Measurements from ENCODE around the gene SBNO2. TPM values are rescaled to one million over a fixed set of nuclear protein-coding genes. Genes with fewer than 3 reads are reported as not detected.
A peak's percentile ranks its signal among the peaks of the same experiment; 100 is the strongest.

The SBNO2 gene
- total and polyA plus RNA-seq, 7 experiments from 2014 or later: 1.7 to 137 (median 93.5) TPM

DNA sequence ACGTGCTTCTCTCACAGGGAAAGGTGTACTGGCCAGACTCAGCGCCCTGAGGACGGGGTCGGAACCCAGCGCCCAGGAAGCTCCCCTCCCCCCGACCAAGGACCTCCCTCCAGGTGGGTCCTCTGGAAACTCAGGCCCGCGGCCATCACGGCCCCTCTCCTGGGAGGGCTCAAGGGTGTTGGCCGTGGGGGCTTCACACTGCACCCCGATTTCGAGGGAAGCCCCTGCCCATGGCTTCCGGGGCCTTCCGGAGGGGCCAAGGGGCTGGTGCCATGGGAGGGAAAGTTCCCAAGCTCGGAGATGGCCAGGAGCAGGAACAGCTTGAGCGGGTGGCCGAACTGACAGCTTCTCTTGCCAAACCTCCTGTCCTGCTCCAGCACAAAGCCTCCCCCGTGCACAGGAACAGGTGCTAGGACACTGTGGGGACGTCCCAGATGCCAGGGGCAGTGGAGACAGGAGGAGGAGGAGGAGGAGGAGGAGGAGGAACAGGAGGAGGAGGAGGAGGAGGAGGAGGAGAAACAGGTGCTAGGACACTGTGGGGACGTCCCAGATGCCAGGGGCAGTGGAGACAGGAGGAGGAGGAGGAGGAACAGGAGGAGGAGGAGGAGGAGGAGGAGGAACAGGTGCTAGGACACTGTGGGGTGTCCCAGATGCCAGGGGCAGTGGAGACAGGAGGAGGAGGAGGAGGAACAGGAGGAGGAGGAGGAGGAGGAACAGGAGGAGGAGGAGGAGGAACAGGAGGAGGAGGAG, 10.0 kb downstream of the SBNO2 start:
- peaks cover 0 to 6% (median 0%) of the 10 kb centered on the region in 5 donors for H3K36me3 Mint-ChIP-seq
- no peak overlapping the region for H3K27ac ChIP-seq (ENCODE audit: low read depth, low read length)
- intact Hi-C loops (cut with micrococcal nuclease): no loop called here
- no peaks in the 10 kb centered on the region for H3K9me3 ChIP-seq (ENCODE audit: control insufficient read depth in 2 of 3, low read length in 3 of 3)
- ATAC-seq (no peak), DNase-seq (no peak)
- POLR2A ChIA-PET: no interaction called here
- CTCF ChIA-PET: no interaction called here
- H3K27ac Mint-ChIP-seq: no peak overlapping the region
- H3K4me3 Mint-ChIP-seq: no peak overlapping the region
- H3K27me3 Mint-ChIP-seq: no peaks in the 10 kb centered on the region
- no peaks in the 10 kb centered on the region for H3K27me3 ChIP-seq (ENCODE audit: control insufficient read depth in 2 of 2, insufficient read depth in 2 of 2, low read length in 2 of 2)
- H3K36me3 ChIP-seq (ENCODE audit: control insufficient read depth in 2 of 3, insufficient read depth in 3 of 3, low read length in 3 of 3): peaks cover 0 to 21% (median 0%) of the 10 kb centered on the region in 3 experiments
- no peaks in the 10 kb centered on the region for H3K4me1 ChIP-seq (ENCODE audit: control insufficient read depth in 2 of 2, insufficient read depth in 2 of 2, low read length in 2 of 2)
- H3K9me3 Mint-ChIP-seq: no peaks in the 10 kb centered on the region
- peaks cover 4 to 12% (median 8%) of the 10 kb centered on the region in 7 donors for H3K4me1 Mint-ChIP-seq
- no peak overlapping the region for H3K4me3 ChIP-seq (ENCODE audit: low read length)

DNA sequence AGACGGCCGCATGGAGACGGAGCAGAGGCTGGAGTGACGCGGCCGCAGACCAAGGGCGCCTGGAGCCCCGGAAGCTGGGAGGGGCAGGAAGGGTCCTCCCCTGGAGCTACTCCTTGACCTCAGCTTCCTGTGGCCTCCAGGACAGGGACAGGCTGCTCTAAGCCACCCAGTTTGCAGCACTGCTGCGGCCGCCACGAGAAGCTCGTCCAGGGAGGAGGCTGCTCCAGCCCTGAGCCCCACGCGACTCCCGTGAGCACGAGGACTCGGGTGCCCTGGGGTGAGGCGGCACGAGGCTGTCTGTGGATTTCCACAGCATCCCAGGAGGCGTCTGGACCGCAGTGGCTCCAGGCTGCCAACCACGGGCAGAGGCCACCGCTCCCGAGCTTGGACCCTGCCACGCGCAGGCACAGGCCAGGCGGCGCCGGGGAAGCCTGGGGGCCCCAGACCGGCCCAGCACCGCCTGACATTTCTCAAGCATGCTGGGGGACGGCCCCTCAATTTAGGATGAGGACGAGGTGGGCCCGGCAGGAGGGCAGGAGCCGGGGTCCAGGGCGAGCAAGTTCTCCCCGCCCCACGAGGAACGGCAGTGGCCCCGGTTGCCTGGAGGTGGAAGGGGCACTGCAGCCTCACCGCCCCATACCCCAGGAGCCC, 10.7 kb downstream of the SBNO2 start:
- no peak overlapping the region for H3K4me3 Mint-ChIP-seq
- CTCF ChIA-PET: no interaction called here
- POLR2A ChIA-PET: no interaction called here

GRCh38 chr19:1162404-1163282, 11.4 kb downstream of the SBNO2 start:
- no peak for DNase-seq
- Histone ChIP-seq H3K27me3 (ENCODE audit: control insufficient read depth in 2 of 2, insufficient read depth in 2 of 2, low read length in 2 of 2) (no peaks in the 10 kb centered on the region), H3K4me3 (ENCODE audit: low read length) (no peak overlapping the region), H3K9me3 (ENCODE audit: control insufficient read depth in 2 of 3, low read length in 3 of 3) (no peaks in the 10 kb centered on the region), H3K36me3 (ENCODE audit: control insufficient read depth in 2 of 3, insufficient read depth in 3 of 3, low read length in 3 of 3) (peaks cover 0 to 25% (median 0%) of the 10 kb centered on the region in 3 experiments), H3K27ac (ENCODE audit: low read depth, low read length) (no peak overlapping the region), H3K4me1 (ENCODE audit: control insufficient read depth in 2 of 2, insufficient read depth in 2 of 2, low read length in 2 of 2) (no peaks in the 10 kb centered on the region)
- Mint-ChIP-seq H3K36me3 (peaks cover 0 to 6% (median 0%) of the 10 kb centered on the region in 5 donors), H3K9me3 (no peaks in the 10 kb centered on the region), H3K4me1 (peaks cover 4 to 9% (median 7%) of the 10 kb centered on the region in 7 donors), H3K4me3 (peak overlapping the region in 1 of 10 donors; percentile 37), H3K27me3 (no peaks in the 10 kb centered on the region), H3K27ac (peak overlapping the region in 3 of 9 donors; percentile 32 to 62 (median 57))
- ChIA-PET POLR2A (interaction anchor here (0.6 kb wide), 1 partner anchor 308 kb away, joined by 4 read pairs; no protein-coding TSS in a partner anchor), CTCF (no interaction called here)
- intact Hi-C loops (cut with micrococcal nuclease): no loop called here
- peak; percentile 3 for ATAC-seq

More for the DNA sequence above, 10.7 kb downstream of the SBNO2 start:
- H3K9me3 ChIP-seq (ENCODE audit: control insufficient read depth in 2 of 3, low read length in 3 of 3): no peaks in the 10 kb centered on the region
- no peaks in the 10 kb centered on the region for H3K4me1 ChIP-seq (ENCODE audit: control insufficient read depth in 2 of 2, insufficient read depth in 2 of 2, low read length in 2 of 2)
- intact Hi-C loops (cut with micrococcal nuclease): no loop called here
- H3K4me3 ChIP-seq (ENCODE audit: low read length): no peak overlapping the region
- H3K36me3 Mint-ChIP-seq: peaks cover 0 to 6% (median 0%) of the 10 kb centered on the region in 5 donors
- peaks cover 4 to 9% (median 7%) of the 10 kb centered on the region in 7 donors for H3K4me1 Mint-ChIP-seq
- H3K27ac ChIP-seq (ENCODE audit: low read depth, low read length): no peak overlapping the region
- peak overlapping the region in 2 of 9 donors; percentile 32 to 62 for H3K27ac Mint-ChIP-seq
- no peaks in the 10 kb centered on the region for H3K27me3 Mint-ChIP-seq
- peak; percentile 8 for ATAC-seq
- H3K9me3 Mint-ChIP-seq: no peaks in the 10 kb centered on the region
- DNase-seq: no peak
- no peaks in the 10 kb centered on the region for H3K27me3 ChIP-seq (ENCODE audit: control insufficient read depth in 2 of 2, insufficient read depth in 2 of 2, low read length in 2 of 2)
- peaks cover 0 to 24% (median 0%) of the 10 kb centered on the region in 3 experiments for H3K36me3 ChIP-seq (ENCODE audit: control insufficient read depth in 2 of 3, insufficient read depth in 3 of 3, low read length in 3 of 3)

GRCh38 chr19:1161716-1162115, 12.4 kb downstream of the SBNO2 start:
- Mint-ChIP-seq H3K27me3 (no peaks in the 10 kb centered on the region), H3K9me3 (no peaks in the 10 kb centered on the region), H3K4me1 (peaks cover 4 to 9% (median 7%) of the 10 kb centered on the region in 7 donors), H3K27ac (peak overlapping the region in 1 of 9 donors; percentile 43), H3K4me3 (no peak overlapping the region), H3K36me3 (peaks cover 0 to 6% (median 0%) of the 10 kb centered on the region in 5 donors)
- H3K9me3 ChIP-seq (ENCODE audit: control insufficient read depth in 2 of 3, low read length in 3 of 3): no peaks in the 10 kb centered on the region
- no peak overlapping the region for H3K4me3 ChIP-seq (ENCODE audit: low read length)
- ATAC-seq (no peak), DNase-seq (no peak)
- H3K27ac ChIP-seq (ENCODE audit: low read depth, low read length): no peak overlapping the region
- H3K36me3 ChIP-seq (ENCODE audit: control insufficient read depth in 2 of 3, insufficient read depth in 3 of 3, low read length in 3 of 3): peaks cover 0 to 18% (median 0%) of the 10 kb centered on the region in 3 experiments
- ChIA-PET CTCF (no interaction called here), POLR2A (interaction anchor here (0.5 kb wide), 1 partner anchor 49 kb away, joined by 3 read pairs; no protein-coding TSS in a partner anchor)
- intact Hi-C loops (cut with micrococcal nuclease): no loop called here
- H3K27me3 ChIP-seq (ENCODE audit: control insufficient read depth in 2 of 2, insufficient read depth in 2 of 2, low read length in 2 of 2): no peaks in the 10 kb centered on the region
- no peaks in the 10 kb centered on the region for H3K4me1 ChIP-seq (ENCODE audit: control insufficient read depth in 2 of 2, insufficient read depth in 2 of 2, low read length in 2 of 2)

- H3K4me3 ChIP-seq (ENCODE audit: low read length): no peak overlapping the region
- CTCF ChIA-PET: no interaction called here
- intact Hi-C loops (cut with micrococcal nuclease): no loop called here
- ATAC-seq (no peak), DNase-seq (no peak)
- peaks cover 0 to 1% (median 0%) of the 10 kb centered on the region in 5 donors for H3K36me3 Mint-ChIP-seq
- H3K9me3 Mint-ChIP-seq: no peaks in the 10 kb centered on the region
- H3K4me1 ChIP-seq (ENCODE audit: control insufficient read depth in 2 of 2, insufficient read depth in 2 of 2, low read length in 2 of 2): no peaks in the 10 kb centered on the region
- no peaks in the 10 kb centered on the region for H3K27me3 Mint-ChIP-seq
- no peak overlapping the region for H3K27ac Mint-ChIP-seq
- POLR2A ChIA-PET: no interaction called here
- no peak overlapping the region for H3K4me3 Mint-ChIP-seq
- peaks cover 0 to 17% (median 0%) of the 10 kb centered on the region in 3 experiments for H3K36me3 ChIP-seq (ENCODE audit: control insufficient read depth in 2 of 3, insufficient read depth in 3 of 3, low read length in 3 of 3)
- H3K27me3 ChIP-seq (ENCODE audit: control insufficient read depth in 2 of 2, insufficient read depth in 2 of 2, low read length in 2 of 2): no peaks in the 10 kb centered on the region
- H3K4me1 Mint-ChIP-seq: peaks cover 4 to 9% (median 8%) of the 10 kb centered on the region in 7 donors
- H3K27ac ChIP-seq (ENCODE audit: low read depth, low read length): no peak overlapping the region
- no peaks in the 10 kb centered on the region for H3K9me3 ChIP-seq (ENCODE audit: control insufficient read depth in 2 of 3, low read length in 3 of 3)
Measured at GRCh38 chr19:1159864-1160595, 14.0 kb downstream of the SBNO2 start.

DNA sequence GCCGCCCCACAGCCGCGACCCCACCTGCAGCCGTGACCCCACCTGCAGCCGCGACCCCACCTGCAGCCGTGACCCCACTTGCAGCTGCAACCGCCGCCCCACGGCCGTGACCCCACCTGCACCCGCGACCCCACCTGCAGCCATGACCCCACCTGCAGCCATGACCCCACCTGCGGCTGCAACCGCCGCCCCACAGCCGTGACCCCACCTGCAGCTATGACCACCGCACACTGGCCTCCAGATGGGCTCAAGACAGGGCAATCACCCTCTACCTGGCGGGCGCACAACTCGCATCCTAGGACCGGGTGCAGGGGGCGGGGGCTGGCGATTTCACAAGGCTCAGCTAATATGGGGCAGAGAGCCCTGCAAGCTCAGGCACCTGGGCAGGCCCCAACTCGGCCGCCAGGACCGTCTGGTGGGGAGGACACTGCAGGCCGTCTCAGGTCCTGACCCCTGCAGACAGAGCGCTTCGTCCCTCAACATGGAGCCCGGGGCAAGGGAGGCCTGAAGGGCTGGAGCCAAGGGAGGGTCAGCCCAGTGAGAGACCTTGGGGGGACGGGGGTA, 15.1 kb downstream of the SBNO2 start:
- Histone ChIP-seq H3K36me3 (ENCODE audit: control insufficient read depth in 2 of 3, insufficient read depth in 3 of 3, low read length in 3 of 3) (peaks cover 0 to 24% (median 0%) of the 10 kb centered on the region in 3 experiments), H3K4me3 (ENCODE audit: low read length) (no peak overlapping the region), H3K9me3 (ENCODE audit: control insufficient read depth in 2 of 3, low read length in 3 of 3) (no peaks in the 10 kb centered on the region), H3K27ac (ENCODE audit: low read depth, low read length) (no peak overlapping the region), H3K27me3 (ENCODE audit: control insufficient read depth in 2 of 2, insufficient read depth in 2 of 2, low read length in 2 of 2) (no peaks in the 10 kb centered on the region), H3K4me1 (ENCODE audit: control insufficient read depth in 2 of 2, insufficient read depth in 2 of 2, low read length in 2 of 2) (no peaks in the 10 kb centered on the region)
- Mint-ChIP-seq H3K9me3 (no peaks in the 10 kb centered on the region), H3K27me3 (no peaks in the 10 kb centered on the region), H3K27ac (no peak overlapping the region), H3K36me3 (peaks cover 0 to 1% (median 0%) of the 10 kb centered on the region in 5 donors), H3K4me1 (peaks cover 4 to 9% (median 8%) of the 10 kb centered on the region in 7 donors), H3K4me3 (no peak overlapping the region)
- intact Hi-C loops (cut with micrococcal nuclease): no loop called here
- POLR2A ChIA-PET: interaction anchor here (0.9 kb wide), 1 partner anchor 29 kb away, joined by 3 read pairs; no protein-coding TSS in a partner anchor
- ATAC-seq (no peak), DNase-seq (no peak)
- CTCF ChIA-PET: no interaction called here

All from naive thymus-derived CD4-positive, alpha-beta T cell (primary cell).